Measurements from ENCODE around the gene HSPA1A. TPM values are rescaled to one million over a fixed set of nuclear protein-coding genes. Genes with fewer than 3 reads are reported as not detected.

HSPA1A gene
- total and polyA plus RNA-seq, 9 of the 15 experiments (the other 6 are each of a cell fraction or from before 2014, with no cell fraction given) = 2.2 to 273 (median 107) TPM

DNA sequence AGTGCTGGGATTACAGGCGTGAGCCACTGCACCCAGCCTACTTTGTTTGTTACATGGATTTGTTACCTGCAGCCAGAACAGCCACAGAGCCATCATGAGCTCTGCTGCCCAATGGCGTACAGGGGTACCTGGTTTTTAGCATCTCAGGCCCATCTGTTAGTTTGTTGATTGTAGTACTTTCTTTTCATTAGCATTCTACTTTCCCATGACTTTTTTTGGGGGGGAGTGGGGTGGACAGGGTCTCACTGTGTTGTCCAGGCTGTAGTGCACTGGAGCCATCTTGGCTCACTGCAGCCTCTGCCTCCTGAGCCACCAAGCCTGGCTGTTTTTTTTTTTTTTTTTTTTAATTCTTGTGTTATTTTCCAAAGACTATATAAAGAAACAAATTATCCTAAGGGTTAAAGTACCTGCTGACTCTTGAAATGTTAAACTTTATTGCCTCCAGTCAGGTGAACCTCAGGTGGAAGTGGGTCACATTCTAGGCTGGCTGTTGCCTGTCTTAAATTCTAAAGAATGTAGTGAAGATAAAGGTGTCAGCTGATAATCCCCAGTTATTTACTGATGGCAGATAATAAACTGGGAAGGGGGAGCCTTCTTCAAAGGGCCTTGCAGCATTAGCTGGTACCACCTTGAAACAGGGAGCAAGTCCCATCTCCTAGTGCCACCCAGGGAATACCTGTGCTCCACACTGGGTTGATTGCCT lies 32.1 kb downstream of the HSPA1A start (continued):
- TF ChIP-seq, protein P1, sequence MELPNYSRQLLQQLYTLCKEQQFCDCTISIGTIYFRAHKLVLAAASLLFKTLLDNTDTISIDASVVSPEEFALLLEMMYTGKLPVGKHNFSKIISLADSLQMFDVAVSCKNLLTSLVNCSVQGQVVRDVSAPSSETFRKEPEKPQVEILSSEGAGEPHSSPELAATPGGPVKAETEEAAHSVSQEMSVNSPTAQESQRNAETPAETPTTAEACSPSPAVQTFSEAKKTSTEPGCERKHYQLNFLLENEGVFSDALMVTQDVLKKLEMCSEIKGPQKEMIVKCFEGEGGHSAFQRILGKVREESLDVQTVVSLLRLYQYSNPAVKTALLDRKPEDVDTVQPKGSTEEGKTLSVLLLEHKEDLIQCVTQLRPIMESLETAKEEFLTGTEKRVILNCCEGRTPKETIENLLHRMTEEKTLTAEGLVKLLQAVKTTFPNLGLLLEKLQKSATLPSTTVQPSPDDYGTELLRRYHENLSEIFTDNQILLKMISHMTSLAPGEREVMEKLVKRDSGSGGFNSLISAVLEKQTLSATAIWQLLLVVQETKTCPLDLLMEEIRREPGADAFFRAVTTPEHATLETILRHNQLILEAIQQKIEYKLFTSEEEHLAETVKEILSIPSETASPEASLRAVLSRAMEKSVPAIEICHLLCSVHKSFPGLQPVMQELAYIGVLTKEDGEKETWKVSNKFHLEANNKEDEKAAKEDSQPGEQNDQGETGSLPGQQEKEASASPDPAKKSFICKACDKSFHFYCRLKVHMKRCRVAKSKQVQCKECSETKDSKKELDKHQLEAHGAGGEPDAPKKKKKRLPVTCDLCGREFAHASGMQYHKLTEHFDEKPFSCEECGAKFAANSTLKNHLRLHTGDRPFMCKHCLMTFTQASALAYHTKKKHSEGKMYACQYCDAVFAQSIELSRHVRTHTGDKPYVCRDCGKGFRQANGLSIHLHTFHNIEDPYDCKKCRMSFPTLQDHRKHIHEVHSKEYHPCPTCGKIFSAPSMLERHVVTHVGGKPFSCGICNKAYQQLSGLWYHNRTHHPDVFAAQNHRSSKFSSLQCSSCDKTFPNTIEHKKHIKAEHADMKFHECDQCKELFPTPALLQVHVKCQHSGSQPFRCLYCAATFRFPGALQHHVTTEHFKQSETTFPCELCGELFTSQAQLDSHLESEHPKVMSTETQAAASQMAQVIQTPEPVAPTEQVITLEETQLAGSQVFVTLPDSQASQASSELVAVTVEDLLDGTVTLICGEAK (IDR thresholded peaks at IDR 0.05) = peak; percentile 51; the same call in 1 of the 2 replicates
- TF ChIP-seq, protein P1 (CRISPR knock-in tag; IDR thresholded peaks at IDR 0.05) = no peak
- TF ChIP-seq MEIS2 (IDR thresholded peaks at IDR 0.05; ENCODE audit: partially characterized antibody) = peak; percentile 32
